ENCODE results near the gene SLC19A1.

SLC19A1 gene

DNA sequence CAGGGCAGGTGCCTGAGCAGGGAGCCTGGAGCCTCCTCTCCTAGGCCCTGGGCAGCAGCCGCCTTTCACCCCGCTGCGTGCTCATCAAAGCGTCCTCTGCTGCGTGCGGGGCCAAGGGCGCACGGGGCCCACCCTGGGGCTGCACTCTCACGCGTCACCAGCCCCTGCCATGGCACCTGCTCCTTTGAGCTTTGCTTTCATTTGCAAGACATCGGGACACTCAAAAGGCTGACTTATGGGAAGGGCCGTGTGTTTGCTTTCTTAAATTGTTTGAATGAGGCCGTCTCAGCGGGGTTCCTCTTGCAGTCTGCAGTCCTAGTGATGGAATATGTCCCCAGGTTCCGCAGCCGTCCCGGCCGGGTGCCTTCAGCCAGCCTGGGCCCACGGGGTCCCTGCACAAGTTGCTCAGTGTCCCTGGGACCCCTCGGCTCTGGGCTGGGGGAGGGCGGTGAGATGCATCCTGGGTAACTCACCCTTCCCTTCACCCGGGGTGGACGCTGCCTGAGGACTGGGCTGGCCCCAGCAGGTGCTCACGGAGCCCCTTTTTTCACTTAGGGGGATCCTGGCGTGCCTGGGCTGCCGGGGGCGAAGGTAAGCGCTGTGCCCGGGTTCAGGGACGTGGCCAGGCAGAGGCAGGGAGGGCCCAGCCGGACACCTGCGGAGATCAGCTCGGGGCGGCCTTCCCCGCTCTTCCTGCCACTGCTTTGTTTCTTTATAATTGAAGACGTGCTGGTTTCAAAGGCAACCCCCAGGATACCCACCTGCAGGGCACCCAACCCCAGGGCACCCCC is 53.1 kb downstream of the SLC19A1 start:
- no peak for DNase-seq

DNA sequence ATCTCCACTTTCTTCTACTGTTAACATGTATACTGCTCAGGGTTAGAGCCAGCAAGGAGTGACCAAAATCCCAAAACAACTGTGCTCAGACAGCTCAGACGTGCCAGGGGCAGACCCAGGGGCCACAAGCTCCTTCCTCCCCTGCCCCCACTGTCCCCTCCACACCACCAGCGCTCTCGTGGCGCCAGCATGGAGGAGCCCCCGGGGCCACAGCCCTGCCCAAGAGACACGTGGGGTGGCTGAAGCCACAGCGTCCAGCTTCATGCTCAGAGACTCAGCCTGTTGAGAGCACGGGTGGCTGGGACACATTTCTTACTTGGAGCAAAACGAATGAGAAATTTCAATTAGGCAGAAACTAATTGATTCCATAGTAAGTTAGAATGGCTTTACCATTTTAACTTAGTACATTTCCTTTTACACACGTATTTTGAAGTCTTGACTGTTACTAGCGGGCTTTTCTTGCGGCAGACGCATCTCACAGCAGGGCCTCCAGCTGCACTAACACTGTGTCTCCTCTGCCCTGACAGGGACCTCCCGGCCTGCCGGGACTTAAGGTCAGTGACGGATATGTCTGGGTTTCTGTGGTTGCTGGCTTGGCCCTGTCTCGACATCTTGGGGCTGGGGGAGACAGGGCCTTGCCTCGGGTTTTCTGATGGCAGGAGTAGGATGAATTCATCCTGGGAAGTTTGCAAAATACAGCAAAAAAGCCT is 54.2 kb downstream of the SLC19A1 start:
- DNase-seq = no peak

DNA sequence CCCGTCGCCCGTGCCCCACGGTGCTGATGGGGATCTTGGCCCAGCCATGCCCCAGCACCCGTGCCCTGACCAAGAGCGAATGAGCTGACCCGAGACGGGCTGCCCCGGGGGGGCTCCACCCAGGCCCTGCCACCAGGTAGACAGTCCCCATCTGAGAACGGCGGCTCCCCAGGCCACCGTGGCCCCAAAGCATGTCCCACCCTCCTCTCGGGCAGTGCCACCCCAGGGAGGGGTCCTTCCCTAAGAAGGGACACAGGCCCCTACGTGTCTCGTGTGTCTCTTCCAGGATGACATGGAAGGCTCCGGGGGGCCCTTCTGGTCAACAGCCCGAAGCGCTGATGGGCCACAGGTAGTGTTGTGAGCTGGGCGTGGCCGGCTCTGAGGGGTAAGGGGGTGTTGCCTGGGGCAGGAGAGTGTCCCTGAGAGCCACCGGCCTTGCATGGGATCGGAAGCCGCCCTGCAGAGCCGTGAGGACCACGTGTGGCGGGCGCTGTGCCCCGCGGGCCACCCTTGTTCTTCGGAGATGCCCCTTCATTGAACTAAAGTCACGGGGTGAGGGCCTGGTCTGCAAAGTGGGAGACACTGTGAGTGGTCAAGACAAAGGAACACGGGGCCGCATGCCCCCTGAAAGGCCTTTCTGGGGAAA is 55.0 kb downstream of the SLC19A1 start:
- DNase-seq = no peak

DNA sequence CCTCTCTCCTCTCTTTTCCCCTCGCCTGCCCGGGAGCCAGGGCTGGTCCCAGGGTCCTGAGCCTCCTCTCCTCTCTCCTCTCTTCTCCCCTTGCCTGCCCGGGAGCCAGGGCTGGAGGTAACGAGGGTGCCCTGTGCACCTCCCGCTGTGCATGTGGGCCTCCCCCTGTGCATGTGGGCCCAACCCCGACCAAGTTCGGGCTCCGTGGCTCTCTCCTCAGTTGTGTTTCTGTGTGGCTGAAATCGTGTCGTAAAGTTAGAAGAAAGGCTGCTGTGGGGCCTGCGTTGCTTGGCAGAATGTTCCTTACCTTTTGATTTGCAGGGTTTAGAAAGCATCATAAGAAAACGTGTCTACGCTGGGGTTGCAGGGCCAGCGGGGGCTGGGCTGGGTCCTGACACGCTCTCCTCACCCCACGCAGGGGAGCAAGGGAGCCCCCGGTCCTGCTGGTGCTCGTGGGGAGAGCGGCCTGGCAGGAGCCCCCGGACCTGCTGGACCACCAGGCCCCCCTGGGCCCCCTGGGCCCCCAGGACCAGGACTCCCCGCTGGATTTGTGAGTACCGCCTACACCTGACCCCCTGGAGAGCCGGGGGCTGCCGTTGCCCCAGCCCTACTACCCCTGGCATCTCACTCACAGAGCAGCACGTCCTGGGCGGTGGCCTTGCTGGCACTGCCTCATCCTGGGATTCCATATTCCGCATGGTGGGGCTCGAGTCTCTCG is 55.6 kb downstream of the SLC19A1 start:
- DNase-seq = no peak

DNA sequence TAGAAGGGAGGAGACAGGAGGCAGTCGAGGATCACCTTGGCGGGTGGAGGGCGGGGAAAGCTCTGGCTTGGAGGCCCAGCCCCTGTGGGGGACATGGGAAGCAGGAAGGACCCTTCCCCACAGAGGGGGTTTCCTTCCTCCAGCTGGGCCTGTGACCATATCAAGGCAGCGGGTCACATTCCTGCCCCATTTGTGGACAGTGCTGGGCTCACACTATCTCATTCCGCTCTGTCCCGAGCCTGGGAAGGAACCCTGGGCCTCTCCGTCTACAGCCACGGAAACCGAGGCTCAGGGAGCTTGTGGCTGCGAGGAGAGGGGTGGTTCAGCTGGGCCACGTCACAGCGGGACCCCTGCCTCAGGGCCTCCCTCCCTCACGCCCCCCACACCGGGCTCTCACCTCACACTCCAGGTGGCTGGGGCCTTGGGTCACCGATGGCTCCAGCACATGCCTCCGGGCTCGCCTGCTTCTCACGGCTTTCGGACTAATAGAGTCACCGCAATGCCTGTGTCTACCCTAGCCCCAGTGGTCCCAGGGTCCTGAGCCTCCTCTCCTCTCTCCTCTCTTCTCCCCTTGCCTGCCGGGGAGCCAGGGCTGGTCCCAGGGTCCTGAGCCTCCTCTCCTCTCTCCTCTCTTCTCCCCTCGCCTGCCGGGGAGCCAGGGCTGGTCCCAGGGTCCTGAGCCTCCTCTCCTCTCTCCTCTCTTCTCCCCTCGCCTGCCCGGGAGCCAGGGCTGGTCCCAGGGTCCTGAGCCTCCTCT is 56.4 kb downstream of the SLC19A1 start:
- no peak for DNase-seq

DNA sequence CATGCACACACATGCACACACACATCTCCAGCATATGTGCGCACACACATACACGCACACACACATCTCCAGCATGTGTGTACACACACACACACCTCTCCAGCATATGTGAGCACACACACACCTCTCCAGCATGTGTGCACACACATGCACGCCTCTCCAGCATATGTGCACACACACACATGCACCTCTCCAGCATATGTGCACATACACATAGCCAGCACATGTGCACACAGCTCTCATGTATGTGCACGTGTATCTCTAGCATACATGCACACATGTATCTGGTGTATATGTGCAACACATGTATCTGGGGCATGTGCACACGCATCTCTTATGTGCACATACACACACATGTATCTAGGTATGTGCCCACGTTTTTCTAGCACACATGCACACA is 57.9 kb downstream of the SLC19A1 start:
- no peak for DNase-seq

DNA sequence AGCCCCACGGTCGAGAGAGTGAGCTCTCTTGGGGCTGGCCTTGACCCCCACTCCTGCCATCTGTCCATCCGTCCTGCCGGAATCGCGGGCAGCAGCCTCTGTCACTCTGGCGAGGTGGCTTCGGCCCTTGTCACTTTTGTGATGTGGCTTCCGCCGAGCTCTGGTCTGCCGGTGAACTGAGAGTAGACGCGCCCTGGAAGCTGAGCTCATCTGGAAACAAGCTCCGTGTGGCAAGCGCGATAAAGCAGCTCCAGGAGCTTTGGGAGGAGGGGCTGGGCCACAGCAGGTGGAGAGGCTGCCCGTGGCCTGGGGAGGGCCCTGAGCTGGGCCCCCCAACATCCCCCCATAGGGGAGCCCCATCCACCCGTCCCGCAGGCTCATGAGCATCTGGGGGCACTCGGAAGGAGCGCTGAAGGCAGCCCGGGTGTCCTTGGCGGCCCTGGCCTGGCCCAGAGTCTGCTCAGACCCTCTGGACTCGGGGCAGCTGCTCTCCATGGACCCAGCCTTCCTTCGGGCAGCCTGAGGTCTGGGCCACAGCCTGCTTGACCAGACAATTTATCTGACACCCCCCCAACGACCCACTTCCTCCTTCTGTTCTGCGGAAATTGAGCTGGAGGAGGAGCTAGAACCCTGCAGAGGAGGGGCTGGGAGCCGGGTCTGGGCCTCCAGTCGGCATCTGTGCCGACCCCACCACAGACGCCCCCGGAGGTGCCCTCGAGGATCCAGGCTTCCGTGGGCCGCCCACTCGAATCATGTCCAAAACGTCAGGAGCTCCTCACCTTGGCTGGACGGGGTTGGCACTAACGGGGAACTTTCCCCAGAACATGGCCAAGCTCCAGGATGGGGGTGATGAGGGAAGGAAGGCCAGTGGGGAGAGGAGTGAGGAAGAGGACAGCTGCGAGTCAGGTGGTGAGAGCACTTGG is 59.1 kb downstream of the SLC19A1 start:
- DNase-seq = no peak

DNA sequence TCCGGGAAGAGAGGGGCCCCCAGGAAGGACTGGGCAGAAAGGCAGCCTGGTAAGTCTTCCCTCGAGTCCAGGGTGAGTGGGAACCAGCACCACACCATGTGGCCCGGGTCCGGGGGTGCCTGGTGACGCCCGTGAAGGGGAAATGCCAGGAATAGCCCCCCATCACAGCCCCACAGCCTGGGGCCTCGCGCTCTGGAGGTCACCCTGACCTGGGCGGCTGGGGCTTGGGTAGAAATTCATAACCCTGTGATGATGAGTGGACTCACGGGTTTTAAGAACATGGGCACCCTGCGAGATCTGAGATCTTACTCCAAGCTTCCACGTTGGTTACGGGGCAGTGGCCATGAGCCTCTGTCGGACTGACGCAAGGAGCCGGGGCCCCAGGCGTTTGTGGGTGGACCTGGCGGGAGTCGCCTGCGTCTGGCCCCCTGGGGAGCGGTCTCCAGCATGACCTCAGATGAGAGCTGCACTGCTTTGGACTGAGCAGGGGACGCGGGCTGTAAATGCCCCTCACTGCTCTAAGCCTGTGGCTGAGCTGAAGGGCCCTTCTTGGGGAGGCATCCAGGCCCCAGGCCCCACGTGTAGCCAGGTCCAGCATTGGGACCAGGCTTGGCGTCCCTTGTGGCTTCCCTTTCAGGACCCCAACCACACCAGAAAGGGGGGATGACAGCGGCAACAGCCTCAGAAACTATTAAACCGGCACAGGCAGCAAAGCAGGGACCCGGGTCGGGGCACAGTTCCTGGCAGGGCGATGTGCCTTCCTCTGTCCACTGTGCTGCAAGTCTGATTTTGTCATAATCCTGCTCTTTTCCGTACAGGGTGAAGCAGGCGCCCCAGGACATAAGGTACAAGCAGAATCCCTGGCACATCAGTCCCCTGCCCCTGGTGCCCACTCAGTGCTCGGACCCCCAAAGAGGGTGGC is 60.0 kb downstream of the SLC19A1 start:
- DNase-seq = no peak

DNA sequence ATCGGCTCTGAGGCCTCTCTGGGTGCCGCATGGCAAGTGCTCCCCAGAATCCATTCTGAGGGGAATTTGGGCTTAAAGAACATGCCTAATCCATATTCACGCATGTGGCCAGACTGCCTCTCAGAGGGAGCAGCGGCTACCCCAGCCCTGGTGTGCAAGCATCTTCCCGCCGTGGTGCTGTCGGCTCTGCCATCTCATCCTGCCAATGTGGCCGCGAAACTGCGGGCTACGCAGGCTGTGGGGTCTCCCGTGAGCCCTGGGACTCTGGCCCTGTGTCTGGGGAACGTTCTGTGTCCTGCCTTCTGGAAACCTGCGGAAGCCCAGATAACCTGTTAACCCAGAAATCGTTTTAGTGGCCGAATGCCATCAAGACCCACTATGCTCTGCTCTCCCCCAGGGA is 60.7 kb downstream of the SLC19A1 start:
- DNase-seq = no peak

DNA sequence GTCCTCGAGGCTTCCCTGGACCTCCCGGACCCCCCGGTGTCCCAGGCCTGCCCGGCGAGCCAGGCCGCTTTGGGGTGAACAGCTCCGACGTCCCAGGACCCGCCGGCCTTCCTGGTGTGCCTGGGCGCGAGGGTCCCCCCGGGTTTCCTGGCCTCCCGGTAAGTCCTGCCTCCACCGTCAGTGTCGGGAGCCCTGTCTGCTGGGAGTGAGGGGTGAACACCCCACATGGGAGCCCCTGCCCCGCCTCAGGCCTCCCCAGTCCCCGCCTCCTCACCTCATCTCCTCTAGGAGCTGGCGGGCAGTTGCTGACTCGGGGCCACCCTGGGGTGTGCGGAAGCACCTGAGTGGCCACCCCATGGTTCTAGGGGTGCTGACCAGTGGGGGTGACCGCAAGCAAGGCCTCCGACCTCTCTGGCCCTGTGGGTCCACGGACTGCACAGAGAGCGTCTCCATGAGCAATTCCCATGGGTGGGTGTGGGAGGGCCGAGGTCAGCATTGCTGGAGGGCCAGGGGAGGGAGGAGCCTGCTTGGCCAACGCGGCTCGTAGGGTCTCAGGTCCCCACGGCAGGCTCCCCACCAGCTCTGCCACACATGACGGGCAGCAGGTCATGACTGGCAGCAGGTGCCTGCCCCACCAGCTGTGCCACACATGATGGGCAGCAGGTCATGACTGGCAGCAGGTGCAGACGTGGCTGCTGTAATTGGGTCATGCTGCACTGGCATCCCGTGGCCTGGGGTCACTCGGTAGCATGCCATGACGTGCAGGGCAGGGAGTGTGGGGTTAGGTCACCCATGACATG is 61.3 kb downstream of the SLC19A1 start:
- no peak for DNase-seq

DNA sequence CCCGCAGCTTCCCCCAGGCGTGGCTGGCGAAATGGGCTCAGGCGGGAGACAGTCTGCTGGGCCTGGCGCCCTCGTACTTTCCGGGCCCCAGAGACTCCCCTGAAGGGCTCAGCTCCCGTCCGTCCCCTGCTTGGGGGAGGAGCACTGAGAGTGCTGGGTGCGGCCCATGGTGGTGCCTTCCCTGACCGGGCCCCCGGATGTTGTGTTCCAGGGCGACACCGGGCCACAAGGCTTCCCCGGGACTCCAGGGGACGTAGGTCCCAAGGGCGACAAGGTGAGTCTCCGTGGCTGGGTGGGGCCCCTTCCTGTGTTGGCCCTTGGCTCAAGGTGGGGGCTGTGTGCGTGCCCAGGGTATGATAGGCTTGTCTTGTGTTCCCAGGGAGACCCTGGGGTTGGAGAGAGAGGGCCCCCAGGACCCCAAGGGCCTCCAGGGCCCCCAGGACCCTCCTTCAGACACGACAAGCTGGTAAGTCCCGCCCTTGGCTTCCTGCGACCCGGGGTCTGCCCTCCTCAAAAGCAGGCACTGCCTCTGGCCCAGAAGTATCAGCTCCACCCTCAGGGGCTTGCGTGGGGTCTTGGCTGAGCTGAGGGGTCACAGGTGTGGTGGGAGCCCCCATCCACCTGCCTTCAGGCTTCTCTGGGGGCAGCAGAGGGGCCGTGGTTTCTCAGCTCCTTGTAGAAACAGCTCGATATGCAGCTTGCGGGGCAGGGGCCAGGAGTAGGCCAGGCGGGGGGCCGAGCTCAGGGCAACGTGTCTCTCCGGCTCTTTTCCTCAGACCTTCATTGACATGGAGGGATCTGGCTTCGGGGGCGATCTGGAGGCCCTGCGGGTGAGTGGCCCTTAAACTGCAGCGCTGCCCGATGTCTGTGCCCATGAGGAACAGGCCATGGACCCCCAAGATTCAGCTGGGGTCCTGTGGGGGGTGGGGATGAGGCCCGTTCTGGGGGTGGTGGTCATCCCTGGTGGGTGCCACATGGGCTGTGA is 62.3 kb downstream of the SLC19A1 start:
- DNase-seq = no peak

DNA sequence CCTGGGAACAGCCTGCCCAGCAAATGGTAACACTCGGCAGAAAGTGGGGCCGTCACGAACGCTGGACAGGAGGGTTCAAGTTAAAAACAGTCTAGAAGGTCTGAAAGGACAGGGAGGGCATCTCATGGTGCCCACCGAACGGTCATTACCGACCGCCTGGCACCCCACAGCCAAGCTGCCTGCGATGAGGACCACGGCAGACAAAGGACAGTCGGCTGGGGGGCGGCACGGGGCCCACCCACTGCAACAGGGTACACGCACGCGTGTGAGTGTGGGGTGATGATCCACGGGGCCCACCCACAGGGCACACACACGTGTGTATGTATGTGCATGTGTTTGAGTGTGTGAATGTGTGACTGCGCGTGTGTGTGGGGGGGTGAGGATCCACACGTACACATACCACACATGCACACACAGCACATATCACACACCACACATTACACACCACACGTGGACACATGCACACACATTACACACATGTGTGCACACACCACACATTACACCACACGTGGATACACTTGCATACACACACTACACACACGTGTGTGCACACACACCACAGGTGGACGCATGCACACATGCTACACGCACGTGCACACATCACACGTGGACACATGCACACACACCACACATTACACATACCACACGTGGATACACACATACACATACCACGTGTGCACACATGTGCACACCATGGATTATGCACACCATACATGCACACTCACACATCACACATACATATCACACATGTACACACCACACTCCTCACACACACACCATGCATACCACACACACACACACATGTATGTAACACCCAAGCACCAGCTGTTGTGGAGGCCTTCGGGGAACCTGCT is 63.2 kb downstream of the SLC19A1 start:
- no peak for DNase-seq

DNA sequence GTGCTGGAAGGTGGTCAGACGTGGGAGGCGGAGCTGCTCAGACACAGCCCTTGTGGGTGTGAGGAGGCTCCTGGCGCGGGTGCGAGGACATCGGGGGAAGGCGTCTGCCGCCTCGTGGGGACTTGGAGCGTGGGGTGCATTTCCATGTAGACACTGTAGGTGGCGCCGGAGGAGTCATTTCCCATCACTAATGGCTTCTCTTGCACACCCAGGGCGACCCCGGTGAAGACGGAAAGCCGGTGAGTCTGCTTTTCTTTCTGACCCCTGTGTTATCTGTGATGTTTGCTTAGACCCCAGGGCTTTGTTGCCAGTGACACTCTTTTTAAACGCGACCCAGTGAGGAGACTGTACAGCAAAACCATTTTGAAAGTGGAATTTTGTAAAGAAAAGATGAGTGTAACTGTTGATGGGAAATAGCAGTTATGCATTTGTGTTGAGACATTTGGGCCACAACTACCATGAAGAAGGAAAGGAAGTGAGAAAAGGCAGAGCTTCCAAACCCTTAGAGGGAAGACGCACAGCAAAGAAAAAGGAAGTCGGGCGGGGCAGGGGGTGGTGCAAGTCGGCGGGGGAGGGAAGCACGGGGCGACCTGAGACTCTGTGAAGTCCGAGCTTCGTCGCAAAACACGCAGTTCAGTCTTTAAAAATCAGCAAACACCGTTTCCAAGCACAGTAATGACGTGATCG is 64.0 kb downstream of the SLC19A1 start:
- DNase-seq = peak; percentile 15

DNA sequence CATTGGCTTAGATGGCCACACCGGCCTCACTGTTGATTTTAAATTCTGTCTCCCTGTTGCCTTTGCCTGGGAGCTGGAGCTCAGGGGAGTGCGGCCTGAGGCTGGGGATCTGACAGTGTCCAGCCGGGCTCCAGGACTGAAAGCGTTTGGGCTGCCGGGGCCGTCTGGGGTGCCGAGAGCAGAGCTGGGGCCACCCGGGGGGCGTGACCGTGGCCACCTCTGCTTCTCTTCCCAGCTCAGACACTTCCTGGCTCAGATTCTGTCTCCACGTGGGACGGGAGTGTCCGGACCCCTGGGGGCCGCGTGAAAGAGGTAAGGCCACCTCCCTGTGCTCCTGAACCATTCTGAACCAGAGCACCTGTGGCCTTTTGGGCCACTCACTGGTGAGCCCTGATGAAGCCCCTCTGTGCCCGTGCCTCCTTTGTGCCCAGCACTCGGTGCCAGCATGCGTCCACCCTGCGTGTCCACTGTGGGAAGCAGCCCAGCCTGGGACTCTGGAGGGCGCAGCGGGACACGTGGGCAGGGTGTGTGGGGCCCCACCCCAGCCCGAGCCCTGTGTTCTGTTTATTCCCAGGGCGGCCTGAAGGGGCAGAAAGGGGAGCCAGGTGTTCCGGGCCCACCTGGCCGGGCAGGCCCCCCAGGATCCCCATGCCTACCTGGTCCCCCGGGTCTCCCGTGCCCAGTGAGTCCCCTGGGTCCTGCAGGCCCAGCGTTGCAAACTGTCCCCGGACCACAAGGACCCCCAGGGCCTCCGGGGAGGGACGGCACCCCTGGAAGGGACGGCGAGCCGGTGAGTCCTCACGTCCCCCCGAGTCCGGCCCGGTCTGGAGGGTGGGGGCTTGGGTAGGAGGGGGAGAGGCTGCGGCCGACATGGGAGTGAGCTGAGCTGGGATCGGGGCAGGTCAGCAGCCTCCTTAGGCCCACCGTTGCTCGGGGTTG is 64.8 kb downstream of the SLC19A1 start:
- DNase-seq = no peak

DNA sequence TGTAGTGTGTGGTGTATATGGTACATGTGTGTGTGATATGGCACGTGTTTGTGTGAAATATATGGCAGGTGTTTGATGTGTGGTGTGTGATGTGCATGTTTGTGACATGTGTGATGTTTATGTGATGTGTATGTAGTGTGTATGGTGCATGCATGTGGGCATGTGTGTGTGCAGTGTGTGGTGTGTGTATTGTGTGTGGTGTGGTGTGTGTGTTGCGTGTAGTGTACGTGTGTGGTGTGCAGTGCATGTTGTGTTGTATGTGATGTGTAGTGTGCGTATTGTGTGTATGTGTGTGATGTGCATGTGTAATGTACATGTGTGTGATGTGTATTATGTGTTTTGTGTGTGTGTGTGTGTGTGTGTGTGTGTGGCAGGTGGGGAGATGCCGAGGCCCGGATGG is 65.7 kb downstream of the SLC19A1 start:
- no peak for DNase-seq

Measured in T1000 (cell line).